D721Med (cell line): ENCODE measurements around the gene SUCLG2.

Experiments used
- DNase-seq: peaks from one replicate; pipeline ENCODE4 v3.0.0; 2011; ENCODE audit warnings: low spot score; ENCODE audit not compliant: insufficient read length
- FAIRE-seq: peaks from 2 replicates; lab custom pipeline; 2011; peaks lifted over from hg19 to GRCh38; lab: Jason Lieb, UNC
- CTCF ChIP-seq: IDR thresholded peaks from 2 replicates; pipeline ENCODE4 v1.5.1; 2012; ENCODE audit warnings: mild to moderate bottlenecking, control low read depth; ENCODE audit not compliant: insufficient read depth; ENCODE audit errors: missing control alignments

Gene SUCLG2

GRCh38 chr3:67468511-67468910, 185.9 kb downstream of the SUCLG2 start:
- FAIRE-seq (no peak), DNase-seq (no peak)

GRCh38 chr3:67463656-67464055, 190.8 kb downstream of the SUCLG2 start:
- FAIRE-seq: no peak
- DNase-seq: no peak
- no peak for TF ChIP-seq CTCF

More at GRCh38 chr3:67468511-67468910, 185.9 kb downstream of the SUCLG2 start:
- TF ChIP-seq CTCF: no peak

- no peak for TF ChIP-seq CTCF
- DNase-seq: no peak
- no peak for FAIRE-seq
Measured at GRCh38 chr3:67462187-67462586, 192.2 kb downstream of the SUCLG2 start.

- no peak for TF ChIP-seq CTCF
- DNase-seq (no peak), FAIRE-seq (no peak)
Measured at GRCh38 chr3:67461667-67462142, 192.7 kb downstream of the SUCLG2 start.

GRCh38 chr3:67460841-67461510, 193.4 kb downstream of the SUCLG2 start:
- no peak for TF ChIP-seq CTCF
- FAIRE-seq: no peak
- no peak for DNase-seq

- FAIRE-seq (no peak), DNase-seq (no peak)
- TF ChIP-seq CTCF: no peak
Measured at GRCh38 chr3:67459796-67460195, 194.6 kb downstream of the SUCLG2 start.

GRCh38 chr3:67458896-67459530, 195.4 kb downstream of the SUCLG2 start:
- DNase-seq (no peak), FAIRE-seq (no peak)

More at GRCh38 chr3:67458896-67459530, 195.4 kb downstream of the SUCLG2 start:
- TF ChIP-seq CTCF: no peak
